Pancreas (tissue), 10 donors: Measurements from ENCODE around the gene ADGRA1. TPM values are rescaled to one million over a fixed set of nuclear protein-coding genes. Genes with fewer than 3 reads are reported as not detected.

Source experiments
- ATAC-seq, 4 donors: fragments of 200-7000 bp; cut with Tn5 transposase; one replicate each; pipeline versions ENCODE4 v1.8.0 to v1.9.1; 2020; ENCODE audit warnings: mild to moderate bottlenecking in 4 of 4, moderate library complexity in 4 of 4
- DNase-seq, 6 donors: peaks; one replicate each; pipeline ENCODE4 v3.0.0-alpha.2; 2020
- FAIRE-seq: peaks from 2 replicates; lab custom pipeline; 2012; peaks lifted over from hg19 to GRCh38; lab: Jason Lieb, UNC
- H3K27ac ChIP-seq, 4 donors: fragments of 200-600 bp; sonication (generic); 1 replicate in 3 of 4; 2 replicates in 1 of 4; pipeline versions ENCODE4 v1.5.0 to v1.8.0; 2020
- H3K27me3 ChIP-seq, 4 donors: fragments of 200-600 bp; one replicate each; pipeline ENCODE4 v1.8.0; 2021
- H3K36me3 ChIP-seq, 3 donors: fragments of 200-600 bp; sonication (generic) in 1 of 3; one replicate each; pipeline versions ENCODE4 v1.5.0 to v1.8.0; 2020 to 2021
- H3K4me1 ChIP-seq, 3 donors: fragments of 200-600 bp; one replicate each; pipeline ENCODE4 v1.8.0; 2021
- H3K4me3 ChIP-seq, 4 donors: fragments of 200-600 bp; sonication (generic) in 2 of 4; one replicate each; pipeline versions ENCODE4 v1.5.0 to v1.8.0; 2020 to 2021
- H3K9me3 ChIP-seq, 4 donors: fragments of 200-600 bp; one replicate each; pipeline ENCODE4 v1.8.0; 2021
- WGBS, 2 donors: extraction: QIAGEN DNeasy Blood & Tissue Kit; methylation state at CpG; one replicate each; pipeline ENCODE4 v1.1.7; 2013; 5-methylcytosine and 5-hydroxymethylcytosine counted together
- intact Hi-C, 3 donors: fragments of 100-400 bp; cut with DNase I; formaldehyde crosslinking; loops; one replicate each; pipeline versions ENCODE4 v1.11.1 to v1.14.2; 2022
- polyA plus RNA-seq, 2 donors: library from polyadenylated mRNA; stranded (reverse); fragments of 200-250 nt; gene quantifications; one replicate each; pipeline ENCODE4 v1.2.3, GENCODE V29; 2013
- total RNA-seq, 6 donors: library from RNA; stranded (reverse); fragmentation: NEBNext Ultra II Directional in 4 of 6; extraction: Animal tissue kit (Norgen Biotek cat#: 25700) in 4 of 6; gene quantifications; one replicate each; pipeline versions ENCODE4 v1.2.1 to v1.2.4, GENCODE V29; 2021 to 2023
- TF ChIP-seq, protein P1 (sequence below), 4 donors: fragments of 200-600 bp; sonication (generic) in 3 of 4; IDR thresholded peaks; one replicate each; pipeline versions ENCODE4 v1.5.0 to v1.8.0; 2021; ENCODE audit warnings: antibody characterized with exemption in 4 of 4
- donor health status: healthy with polysubstance abuse.
- donor health status: DM: no; HTN: no; CAD: no; lungs with moderate emphysema.
- donor health status: DM: no; HTN: no; CAD: no.
- donor health status: control.
- donor health status: control.
- donor health status: Bipolar disorder and iron deficiency.
- donor health status: DM: yes; HTN: yes; CAD: no.
- donor health status: DM: no; HTN: no; CAD: no.
- donor health status: DM: no; HTN: no; CAD: no.
- donor health status: DM: yes; HTN: yes; CAD: no.

ADGRA1 gene
- total and polyA plus RNA-seq, 8 donors: 0.03 to 0.85 (median 0.12) TPM; not detected in 1

DNA sequence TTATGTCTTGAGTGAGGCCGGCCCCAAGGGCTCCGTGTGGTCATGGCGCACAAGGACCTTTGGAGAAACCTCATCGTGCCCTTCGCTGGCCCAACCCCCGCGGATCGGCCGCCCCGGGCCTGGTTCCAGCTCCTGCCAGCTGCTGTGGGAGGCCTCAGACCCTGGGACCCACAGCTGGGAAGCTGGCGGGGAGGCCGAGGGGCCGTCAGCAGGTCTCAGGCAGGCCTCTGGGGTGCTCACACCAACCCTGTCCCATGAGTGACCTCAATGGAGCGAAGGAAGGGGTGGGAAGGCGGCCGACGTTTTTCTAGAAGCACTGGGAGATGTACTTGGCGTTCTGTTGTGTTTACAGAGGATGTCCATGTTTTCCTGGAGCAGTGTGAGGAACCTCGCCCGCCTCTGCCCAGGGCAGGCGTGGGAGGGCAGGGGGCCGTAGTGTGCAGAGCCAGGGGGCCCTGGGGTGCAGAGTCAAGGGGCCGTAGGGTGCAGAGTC, 18.6 kb upstream of the ADGRA1 start:
- TF ChIP-seq, protein P1, sequence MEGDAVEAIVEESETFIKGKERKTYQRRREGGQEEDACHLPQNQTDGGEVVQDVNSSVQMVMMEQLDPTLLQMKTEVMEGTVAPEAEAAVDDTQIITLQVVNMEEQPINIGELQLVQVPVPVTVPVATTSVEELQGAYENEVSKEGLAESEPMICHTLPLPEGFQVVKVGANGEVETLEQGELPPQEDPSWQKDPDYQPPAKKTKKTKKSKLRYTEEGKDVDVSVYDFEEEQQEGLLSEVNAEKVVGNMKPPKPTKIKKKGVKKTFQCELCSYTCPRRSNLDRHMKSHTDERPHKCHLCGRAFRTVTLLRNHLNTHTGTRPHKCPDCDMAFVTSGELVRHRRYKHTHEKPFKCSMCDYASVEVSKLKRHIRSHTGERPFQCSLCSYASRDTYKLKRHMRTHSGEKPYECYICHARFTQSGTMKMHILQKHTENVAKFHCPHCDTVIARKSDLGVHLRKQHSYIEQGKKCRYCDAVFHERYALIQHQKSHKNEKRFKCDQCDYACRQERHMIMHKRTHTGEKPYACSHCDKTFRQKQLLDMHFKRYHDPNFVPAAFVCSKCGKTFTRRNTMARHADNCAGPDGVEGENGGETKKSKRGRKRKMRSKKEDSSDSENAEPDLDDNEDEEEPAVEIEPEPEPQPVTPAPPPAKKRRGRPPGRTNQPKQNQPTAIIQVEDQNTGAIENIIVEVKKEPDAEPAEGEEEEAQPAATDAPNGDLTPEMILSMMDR (IDR thresholded peaks at IDR 0.05): no peak
- no peaks in the 10 kb centered on the region for H3K36me3 ChIP-seq
- H3K9me3 ChIP-seq: no peaks in the 10 kb centered on the region
- no peak overlapping the region for H3K4me3 ChIP-seq
- peak in 1 of 6 donors; percentile 36 for DNase-seq
- H3K27ac ChIP-seq: no peak overlapping the region
- no peaks in the 10 kb centered on the region for H3K4me1 ChIP-seq
- ATAC-seq: no peak
- no peak for FAIRE-seq
- 60 to 75% methylated on average over 23 of the region's 23 CpGs for WGBS, 2 donors
- no peaks in the 10 kb centered on the region for H3K27me3 ChIP-seq
- intact Hi-C loops: no loop called here

- Histone ChIP-seq H3K36me3 (no peaks in the 10 kb centered on the region), H3K27me3 (no peaks in the 10 kb centered on the region), H3K27ac (no peak overlapping the region), H3K9me3 (no peaks in the 10 kb centered on the region), H3K4me3 (no peak overlapping the region), H3K4me1 (no peaks in the 10 kb centered on the region)
- TF ChIP-seq, protein P1 (IDR thresholded peaks at IDR 0.05): no peak
- DNase-seq: peak in 1 of 6 donors; percentile 19
- no peak for FAIRE-seq
- 56 to 64% methylated on average over 16 of the region's 16 CpGs for WGBS, 2 donors
- ATAC-seq: no peak
- intact Hi-C loops: no loop called here
These were observed 17.3 kb upstream of the ADGRA1 start for GRCh38 chr10:133070405-133070804.

DNA sequence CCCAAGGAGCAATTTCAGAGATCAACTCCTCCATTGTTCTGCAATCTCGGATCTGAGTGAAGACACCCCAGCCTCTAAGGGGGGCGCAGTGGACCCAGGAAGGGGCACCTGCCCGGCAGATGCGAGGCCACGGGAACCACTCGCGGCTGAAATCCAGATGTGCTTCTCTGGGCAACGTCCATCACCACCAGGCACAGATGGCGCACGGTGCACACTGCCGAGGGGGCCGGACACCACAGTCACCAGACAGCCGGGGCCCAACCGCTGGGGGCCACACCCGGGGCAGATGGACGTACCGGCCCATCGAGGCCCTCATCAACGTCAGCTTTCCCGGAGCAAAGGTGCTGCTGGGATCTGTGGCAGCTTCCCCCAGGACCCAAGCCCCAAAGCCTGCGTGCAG, 16.9 kb upstream of the ADGRA1 start:
- Histone ChIP-seq H3K4me3 (no peak overlapping the region), H3K27me3 (no peaks in the 10 kb centered on the region), H3K4me1 (no peaks in the 10 kb centered on the region), H3K9me3 (no peaks in the 10 kb centered on the region), H3K36me3 (no peaks in the 10 kb centered on the region), H3K27ac (no peak overlapping the region)
- intact Hi-C loops: no loop called here
- TF ChIP-seq, protein P1 (IDR thresholded peaks at IDR 0.05): no peak
- ATAC-seq: no peak
- WGBS, 2 donors: 52 to 59% methylated on average over 21 of the region's 21 CpGs
- peak in 1 of 6 donors; percentile 30 for DNase-seq
- FAIRE-seq: no peak

GRCh38 chr10:133071733-133072132, 16.0 kb upstream of the ADGRA1 start:
- TF ChIP-seq, protein P1 (IDR thresholded peaks at IDR 0.05): no peak
- Histone ChIP-seq H3K27me3 (no peaks in the 10 kb centered on the region), H3K27ac (no peak overlapping the region), H3K4me3 (no peak overlapping the region), H3K4me1 (no peaks in the 10 kb centered on the region), H3K36me3 (no peaks in the 10 kb centered on the region), H3K9me3 (no peaks in the 10 kb centered on the region)
- intact Hi-C loops: no loop called here
- DNase-seq (no peak), ATAC-seq (no peak), FAIRE-seq (no peak)
- 44 to 62% methylated on average over 11 of the region's 11 CpGs for WGBS, 2 donors

GRCh38 chr10:133072196-133072595, 15.5 kb upstream of the ADGRA1 start:
- DNase-seq (peak in 1 of 6 donors; percentile 62), ATAC-seq (no peak), FAIRE-seq (no peak)
- Histone ChIP-seq H3K36me3 (no peaks in the 10 kb centered on the region), H3K4me1 (no peaks in the 10 kb centered on the region), H3K27ac (no peak overlapping the region), H3K9me3 (no peaks in the 10 kb centered on the region), H3K27me3 (no peaks in the 10 kb centered on the region), H3K4me3 (no peak overlapping the region)
- 41 to 47% methylated on average over 11 to 19 of the region's 19 CpGs for WGBS, 2 donors
- intact Hi-C loops: no loop called here
- TF ChIP-seq, protein P1 (IDR thresholded peaks at IDR 0.05): no peak
